NCI-H146 treated with DMSO at 0.1 percent for 48 hours (cell line): ENCODE results near the gene MVP.
"Not testable (repeated sequence)": the region's sequence is repeated elsewhere in the genome, so short reads cannot be mapped to it uniquely, and the experiment has no call there.

ENCODE experiments used
- DNase-seq: peaks from one replicate; lab custom pipeline; 2025; ENCODE audit not compliant: unreplicated experiment; lab: John Stamatoyannopoulos, UW

Gene MVP

DNA sequence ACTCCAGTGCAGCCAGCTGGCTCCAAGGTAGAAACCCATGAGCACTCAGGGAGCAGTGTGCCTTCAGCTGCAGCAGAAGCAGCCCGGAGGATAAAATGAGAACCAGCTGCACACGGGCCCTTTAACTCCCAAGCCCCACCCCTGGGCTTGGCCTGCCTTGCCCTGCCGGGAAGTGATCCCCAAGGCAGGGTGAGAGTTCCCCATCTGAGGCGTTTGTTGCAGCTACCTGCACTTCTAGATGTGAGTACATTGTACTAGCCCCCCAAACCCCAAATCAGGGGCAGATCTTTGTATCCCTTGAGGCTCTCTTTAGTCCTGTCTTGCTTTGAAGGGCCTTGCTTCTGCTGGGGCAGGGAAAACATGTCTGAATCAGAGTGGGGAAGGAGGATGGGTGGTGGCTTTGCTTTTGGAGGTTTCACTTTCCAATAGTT is at the start of gene MVP:
Gene MVP, plus strand, starts transcription at position 192 of the 431 bp plus-strand sequence. CDS start 10,088 bp downstream, outside the sequence.
- peak; percentile 34 for DNase-seq

DNA sequence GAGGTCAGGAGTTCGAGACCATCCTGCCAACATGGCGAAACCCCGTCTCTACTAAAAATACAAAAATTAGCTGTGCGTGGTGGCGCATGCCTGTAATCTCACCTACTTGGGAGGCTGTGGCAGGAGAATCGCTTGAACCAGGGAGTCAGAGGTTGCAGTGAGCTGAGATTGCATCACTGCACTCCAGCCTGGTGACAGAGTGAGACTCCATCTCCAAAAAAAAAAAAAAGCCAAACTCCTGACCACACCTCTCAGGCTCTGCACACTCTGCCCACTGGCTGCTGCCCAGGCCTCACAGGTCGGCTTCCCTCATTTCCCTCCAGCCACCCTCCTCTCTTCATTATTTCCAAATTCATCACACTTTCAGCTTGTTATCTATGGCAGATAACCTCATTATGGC is 47.9 kb upstream of the MVP start:
- DNase-seq = not testable (repeated sequence)

- DNase-seq = no peak
Measured at GRCh38 chr16:29774730-29775129, 45.5 kb upstream of the MVP start.

- no peak for DNase-seq
Measured at GRCh38 chr16:29775742-29776408, 44.4 kb upstream of the MVP start.

DNA sequence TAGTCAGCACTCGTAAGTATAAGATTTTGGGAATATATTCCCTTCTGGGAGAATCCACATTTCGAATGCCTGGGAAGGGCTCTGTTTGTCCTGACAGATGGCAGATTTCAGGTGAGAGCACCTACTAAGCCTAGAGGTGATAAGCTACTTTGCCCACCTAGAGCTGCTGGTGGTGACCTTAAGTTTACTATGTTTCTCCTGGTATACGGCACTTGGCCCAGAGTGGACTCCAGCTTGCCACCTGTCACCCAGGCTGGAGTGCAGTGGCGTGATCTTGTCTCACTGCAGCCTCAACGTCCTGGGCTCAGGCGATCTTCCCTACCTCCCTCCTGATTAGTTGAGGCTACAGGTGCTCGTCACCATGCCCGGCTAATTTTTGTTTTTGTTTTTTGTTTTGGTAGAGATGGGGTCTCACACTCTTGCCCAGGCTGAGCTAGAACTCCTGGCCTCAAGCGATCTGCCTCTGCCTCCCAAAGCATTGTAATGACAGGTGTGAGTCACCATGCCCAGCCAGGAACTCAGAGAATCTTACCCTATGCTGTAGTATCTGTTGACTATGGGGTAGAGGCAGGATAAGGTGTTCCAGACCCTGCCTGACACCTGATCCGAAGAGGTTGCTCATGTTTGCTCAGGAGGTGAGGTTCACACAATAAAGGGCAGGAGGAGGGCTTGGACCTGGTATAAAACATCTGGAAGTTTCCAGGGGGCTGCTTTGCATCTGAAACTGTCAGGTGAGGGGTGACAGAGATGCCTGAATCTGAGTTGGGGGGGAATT is 42.5 kb upstream of the MVP start, which contains the start of gene ZG16:
Gene ZG16, plus strand, starts transcription at position 681 of the 775 bp plus-strand sequence. CDS start 1,011 bp downstream, outside the sequence.
- DNase-seq = no peak

- DNase-seq = no peak
Measured at GRCh38 chr16:29779474-29779873, 40.8 kb upstream of the MVP start.

- not testable (repeated sequence) for DNase-seq
Measured at GRCh38 chr16:29783094-29783953, 36.9 kb upstream of the MVP start.

DNA sequence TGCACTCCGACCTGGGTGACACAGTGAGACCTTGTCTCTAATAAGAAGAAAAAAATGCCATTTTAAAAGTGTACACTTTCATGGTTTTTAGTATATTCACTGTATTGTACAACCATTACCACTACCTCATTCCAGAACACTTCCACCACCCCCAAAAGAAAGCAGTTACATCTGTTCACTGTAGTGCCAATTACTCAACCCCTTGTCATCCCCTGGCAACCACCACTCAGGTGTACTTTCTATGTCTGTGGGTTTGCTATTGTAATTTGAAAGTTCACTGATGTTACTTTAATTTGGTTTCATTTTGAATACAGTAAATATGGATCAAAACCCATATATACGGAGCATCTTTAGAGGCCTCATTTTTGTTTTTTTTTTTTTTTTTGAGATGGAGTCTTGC is 36.1 kb upstream of the MVP start:
- DNase-seq = no peak

GRCh38 chr16:29784901-29785500 is 35.3 kb upstream of the MVP start:
- DNase-seq = no peak

DNA sequence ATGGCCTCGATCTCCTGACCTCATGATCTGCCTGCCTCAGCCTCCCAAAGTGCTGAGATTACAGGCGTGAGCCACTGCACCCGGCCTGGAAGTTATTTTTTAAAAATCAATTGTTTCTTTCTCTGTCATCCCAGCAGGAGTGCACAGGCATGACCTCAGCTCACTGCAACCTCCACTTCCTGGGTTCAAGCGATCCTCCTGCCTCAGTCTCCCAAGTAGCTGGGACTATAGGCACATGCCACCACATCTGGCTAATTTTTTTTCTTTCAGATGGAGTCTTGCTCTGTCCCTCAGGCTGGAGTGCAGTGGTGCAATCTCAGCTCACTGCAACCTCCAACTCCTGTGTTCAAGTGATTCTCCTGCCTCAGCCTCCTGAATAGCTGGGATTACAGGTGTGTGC is 33.1 kb upstream of the MVP start:
- DNase-seq = not testable (repeated sequence)

DNA sequence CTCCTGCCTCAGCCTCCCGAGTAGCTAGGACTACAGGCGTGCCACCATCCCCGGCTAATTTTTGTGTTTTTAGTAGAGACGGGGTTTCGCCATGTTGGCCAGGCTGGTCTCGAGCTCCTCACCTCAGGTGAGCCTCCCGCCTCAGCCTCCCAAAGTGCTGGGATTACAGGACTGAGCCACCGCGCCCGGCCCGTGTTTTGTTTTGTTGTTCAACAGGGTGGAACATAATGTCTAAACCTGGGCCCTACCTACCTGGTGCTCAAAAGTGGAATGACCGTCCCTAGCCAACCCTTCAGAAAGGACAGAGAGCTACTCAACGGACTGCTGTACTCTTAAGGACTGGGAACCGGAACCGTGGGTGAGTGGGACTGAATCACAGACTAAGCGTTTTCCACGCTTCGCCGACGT is 30.5 kb upstream of the MVP start:
- DNase-seq = peak; percentile 56

DNA sequence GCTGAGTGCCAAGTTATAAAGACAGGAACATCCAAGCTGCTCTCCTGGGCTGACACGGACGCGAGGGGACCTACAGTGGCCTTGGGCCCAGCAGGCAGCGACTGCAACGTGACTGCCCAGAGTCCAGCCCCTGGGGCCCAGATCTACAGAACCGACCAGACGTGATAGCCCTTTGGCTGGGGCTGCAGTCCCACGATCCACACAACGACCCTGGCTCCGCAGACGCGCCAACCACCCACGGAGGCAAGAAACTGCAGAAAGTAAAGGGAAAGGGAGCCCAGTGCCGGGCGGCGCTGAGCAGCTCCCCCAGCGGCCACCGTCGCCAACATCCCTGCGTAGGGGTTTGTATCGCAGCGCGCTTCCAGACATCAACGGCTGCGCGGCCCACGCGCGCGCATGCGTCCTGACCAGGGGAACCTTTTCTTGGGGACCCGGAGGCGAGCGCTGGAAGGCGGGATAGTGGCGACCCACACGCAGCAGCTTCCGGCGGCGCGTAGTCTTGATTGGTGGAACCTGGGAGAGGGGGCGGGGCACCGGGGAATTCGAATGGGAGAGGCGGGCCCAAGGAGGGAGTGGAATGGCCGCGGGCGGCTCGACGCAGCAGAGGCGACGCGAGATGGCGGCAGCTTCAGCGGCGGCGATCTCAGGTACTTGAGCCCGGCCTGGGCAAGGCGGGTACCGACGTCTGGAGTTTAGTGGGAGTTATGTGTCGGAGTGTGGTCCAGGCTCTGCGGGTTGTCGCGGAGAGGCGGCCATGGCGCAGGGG is 29.9 kb upstream of the MVP start, which contains the start of gene KIF22:
Gene KIF22, plus strand, starts transcription at position 569 of the 766 bp plus-strand sequence. Its CDS starts 9 bp downstream, at position 578.
- peak; percentile 98 for DNase-seq

- DNase-seq = peak; percentile 56
Measured at GRCh38 chr16:29790949-29791844, 29.1 kb upstream of the MVP start.

- DNase-seq = no peak
Measured at GRCh38 chr16:29791845-29792807, 28.1 kb upstream of the MVP start.

DNA sequence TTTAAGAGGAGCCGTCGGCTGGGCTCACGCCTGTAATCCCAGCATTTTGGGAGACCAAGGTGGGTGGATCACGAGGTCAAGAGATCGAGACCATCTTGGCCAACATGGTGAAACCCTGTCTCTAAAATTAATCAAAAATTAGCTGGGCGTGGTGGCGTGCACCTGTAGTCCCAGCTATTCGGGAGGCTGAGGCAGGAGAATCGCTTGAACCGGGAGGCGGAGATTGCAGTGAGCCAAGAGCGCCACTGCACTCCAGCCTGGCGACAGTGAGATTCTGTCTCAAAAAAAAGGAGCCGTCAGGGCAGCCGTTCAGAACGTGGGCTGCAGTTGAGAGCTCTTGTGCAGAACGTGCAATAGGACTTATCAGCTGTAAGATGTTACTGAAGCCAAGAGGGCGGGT is 27.1 kb upstream of the MVP start:
- DNase-seq = not testable (repeated sequence)

- no peak for DNase-seq
Measured at GRCh38 chr16:29794231-29794710, 26.0 kb upstream of the MVP start.

DNA sequence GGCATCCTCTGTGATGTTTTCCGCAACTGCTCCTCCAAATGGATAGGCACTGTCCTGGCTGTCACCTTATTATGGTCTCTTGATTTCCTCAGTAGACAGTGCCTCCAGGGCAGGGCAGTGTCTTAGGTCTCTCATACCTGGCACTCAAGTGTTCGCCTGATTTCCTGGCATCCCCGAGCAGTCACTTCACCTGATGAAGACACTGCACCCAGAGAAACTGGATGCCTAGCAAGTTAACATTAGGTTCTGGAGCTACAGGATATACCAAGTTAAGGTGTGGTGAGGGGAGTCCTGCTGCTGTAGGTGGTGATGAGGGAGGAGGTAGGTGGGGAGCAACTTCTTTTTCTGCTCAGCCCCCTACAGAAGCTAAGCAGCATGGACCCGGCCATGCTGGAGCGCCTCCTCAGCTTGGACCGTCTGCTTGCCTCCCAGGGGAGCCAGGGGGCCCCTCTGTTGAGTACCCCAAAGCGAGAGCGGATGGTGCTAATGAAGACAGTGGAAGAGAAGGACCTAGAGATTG is 17.8 kb upstream of the MVP start:
- DNase-seq = no peak
